ENCODE results near the gene RPL26.
"Not testable (repeated sequence)": the region's sequence is repeated elsewhere in the genome, so short reads cannot be mapped to it uniquely, and the experiment has no call there.

DNA sequence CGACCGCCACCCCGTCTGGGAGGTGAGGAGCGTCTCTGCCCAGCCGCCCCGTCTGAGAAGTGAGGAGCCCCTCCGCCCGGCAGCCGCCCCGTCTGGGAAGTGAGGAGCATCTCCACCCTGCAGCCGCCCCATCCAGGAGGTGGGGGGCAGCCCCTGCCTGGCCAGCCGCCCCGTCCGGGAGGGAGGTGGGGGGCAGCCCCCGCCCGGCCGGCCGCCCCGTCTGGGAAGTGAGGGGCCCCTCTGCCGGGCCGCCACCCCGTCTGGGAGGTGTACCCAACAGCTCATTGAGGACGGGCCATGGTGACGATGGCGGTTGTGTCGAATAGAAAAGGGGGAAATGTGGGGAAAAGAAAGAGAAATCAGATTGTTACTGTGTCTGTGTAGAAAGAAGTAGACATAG lies 9.1 kb downstream of the RPL26 start:
- TF ChIP-seq POLR2A (IDR thresholded peaks at IDR 0.05; ENCODE audit: low read length); GATA1 (IDR thresholded peaks at IDR 0.05; ENCODE audit: low read depth, low read length): not testable (repeated sequence)

Measured in erythroblast (primary cell).